Activated CD4-positive, alpha-beta T cell treated with anti-CD3 and anti-CD28 coated beads, Interleukin-2, Interleukin-4, amounts not matched to agents 100 ng/mL and 50 ng/mL, durations not matched to agents 16 hours and 8 hours (primary cell): ENCODE data around the gene NIPAL3.

ENCODE experiments used
- DNase-seq: peaks from one replicate; pipeline ENCODE4 v3.0.0-alpha.2; 2020; ENCODE audit warnings: low spot score

Gene NIPAL3

GRCh38 chr1:24390924-24391782 lies 24.4 kb upstream of the NIPAL3 start:
- peak; percentile 85 for DNase-seq

- DNase-seq, result peak; percentile 74
Measured at GRCh38 chr1:24391882-24392603, 23.6 kb upstream of the NIPAL3 start.

GRCh38 chr1:24392604-24392946 lies 23.0 kb upstream of the NIPAL3 start:
- DNase-seq, result no peak

- DNase-seq, result no peak
Measured at GRCh38 chr1:24392982-24393650, 22.5 kb upstream of the NIPAL3 start.

GRCh38 chr1:24393892-24394291 lies 21.7 kb upstream of the NIPAL3 start:
- DNase-seq, result no peak

GRCh38 chr1:24400065-24400464 lies 15.5 kb upstream of the NIPAL3 start:
- DNase-seq, result no peak

GRCh38 chr1:24403806-24404205 lies 11.8 kb upstream of the NIPAL3 start:
- no peak for DNase-seq

- DNase-seq, result no peak
Measured at GRCh38 chr1:24406788-24407187, 8.8 kb upstream of the NIPAL3 start.

GRCh38 chr1:24409535-24409934 lies 6.1 kb upstream of the NIPAL3 start:
- DNase-seq, result no peak

GRCh38 chr1:24410750-24411149 lies 4.9 kb upstream of the NIPAL3 start:
- DNase-seq, result no peak

- DNase-seq, result no peak
Measured at GRCh38 chr1:24411963-24412362, 3.6 kb upstream of the NIPAL3 start.

GRCh38 chr1:24412408-24412807 lies 3.2 kb upstream of the NIPAL3 start:
- no peak for DNase-seq

- DNase-seq, result peak; percentile 89
Measured at GRCh38 chr1:24413350-24414163, 2.0 kb upstream of the NIPAL3 start, which contains the start of gene STPG1. Gene STPG1 (minus strand): TSS chr1:24413782. CDS start chr1:24401388, 12,394 bp downstream.

- DNase-seq, result no peak
Measured at GRCh38 chr1:24414775-24415333, 748 bp upstream of the NIPAL3 start.

GRCh38 chr1:24415910-24416665 lies 486 bp downstream of the NIPAL3 start:
- no peak for DNase-seq

- peak; percentile 67 for DNase-seq
Measured at GRCh38 chr1:24416666-24417391, 1.2 kb downstream of the NIPAL3 start.

- no peak for DNase-seq
Measured at GRCh38 chr1:24417681-24418080, 2.1 kb downstream of the NIPAL3 start.

GRCh38 chr1:24418898-24419628 lies 3.5 kb downstream of the NIPAL3 start:
- no peak for DNase-seq

GRCh38 chr1:24420547-24420946 lies 4.9 kb downstream of the NIPAL3 start:
- DNase-seq, result no peak
